HFF-Myc (cell line): Measurements from ENCODE around the gene NTN5.

Source experiments
- DNase-seq: peaks from one replicate; pipeline ENCODE4 v3.0.0-alpha.2; 2011; ENCODE audit warnings: low read depth; ENCODE audit errors: extremely low read depth
- H3K4me3 ChIP-seq: replicated peaks from 2 replicates; pipeline ENCODE4 v1.5.1; 2011; ENCODE audit warnings: low read depth, mild to moderate bottlenecking, control low read depth, low read length
- CTCF ChIP-seq: IDR thresholded peaks from 2 replicates; pipeline ENCODE4 v1.5.1; 2012; ENCODE audit warnings: mild to moderate bottlenecking, low read depth, low read length, control low read depth; ENCODE audit errors: missing control alignments

Gene NTN5

GRCh38 chr19:48616491-48617056 is 56.2 kb downstream of the NTN5 start:
- DNase-seq, result no peak
- no peak for TF ChIP-seq CTCF
- H3K4me3 ChIP-seq, result peak overlapping the region; percentile 90

GRCh38 chr19:48616041-48616436 is 56.8 kb downstream of the NTN5 start:
- TF ChIP-seq CTCF, result no peak
- no peak for DNase-seq
- H3K4me3 ChIP-seq, result peak overlapping the region; percentile 90

GRCh38 chr19:48615231-48616040 is 57.4 kb downstream of the NTN5 start:
- TF ChIP-seq CTCF, result no peak
- H3K4me3 ChIP-seq, result no peak overlapping the region; the same call in 1 of the 2 replicates
- no peak for DNase-seq

DNA sequence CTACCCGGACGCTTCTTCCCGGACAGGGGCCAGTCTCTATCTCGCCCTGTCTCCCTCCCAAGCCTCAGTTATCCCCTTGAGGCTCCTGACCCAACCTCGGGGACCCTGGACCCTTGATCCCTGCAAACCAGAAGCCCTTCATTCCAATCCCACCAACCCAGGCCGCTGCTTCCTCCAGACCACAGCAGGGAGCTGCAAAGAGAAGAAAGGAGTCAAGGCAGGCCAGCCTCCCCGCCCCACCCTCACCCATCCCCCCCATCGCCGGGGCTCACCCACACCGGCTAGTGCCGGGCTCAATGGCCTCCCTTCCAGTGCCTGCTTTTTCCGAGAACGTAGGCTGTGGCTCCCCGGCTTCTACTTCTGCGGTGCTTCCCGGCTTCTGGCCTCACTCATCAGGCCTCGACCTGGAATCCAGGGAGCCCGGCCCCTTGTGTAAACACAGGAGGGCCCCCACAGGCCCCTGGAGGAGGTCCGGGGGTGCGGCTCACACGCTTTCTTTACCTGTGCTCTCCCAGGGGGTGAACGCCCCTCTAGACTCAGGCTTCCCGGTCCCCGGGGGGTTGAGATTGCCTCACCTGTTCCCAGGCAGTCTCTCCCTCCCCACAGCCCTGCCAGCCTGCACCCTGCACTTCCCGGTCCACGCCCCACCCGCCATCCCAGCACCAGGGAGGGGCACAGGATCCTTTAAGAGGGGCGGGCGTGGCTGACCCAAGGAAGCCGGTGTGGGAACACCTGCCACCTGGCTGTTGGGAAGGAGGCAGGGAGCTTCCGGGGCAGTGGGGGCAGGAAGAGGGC is 58.2 kb downstream of the NTN5 start, which contains the start of gene FAM83E:
Gene FAM83E (minus strand): TSS at position 641 of the 795 bp plus-strand sequence. CDS start 1,704 bp downstream, outside the sequence.
- DNase-seq, result no peak
- peak within 1 kb of the TSS; percentile 90; the same call in 1 of the 2 replicates for H3K4me3 ChIP-seq
- TF ChIP-seq CTCF, result no peak

DNA sequence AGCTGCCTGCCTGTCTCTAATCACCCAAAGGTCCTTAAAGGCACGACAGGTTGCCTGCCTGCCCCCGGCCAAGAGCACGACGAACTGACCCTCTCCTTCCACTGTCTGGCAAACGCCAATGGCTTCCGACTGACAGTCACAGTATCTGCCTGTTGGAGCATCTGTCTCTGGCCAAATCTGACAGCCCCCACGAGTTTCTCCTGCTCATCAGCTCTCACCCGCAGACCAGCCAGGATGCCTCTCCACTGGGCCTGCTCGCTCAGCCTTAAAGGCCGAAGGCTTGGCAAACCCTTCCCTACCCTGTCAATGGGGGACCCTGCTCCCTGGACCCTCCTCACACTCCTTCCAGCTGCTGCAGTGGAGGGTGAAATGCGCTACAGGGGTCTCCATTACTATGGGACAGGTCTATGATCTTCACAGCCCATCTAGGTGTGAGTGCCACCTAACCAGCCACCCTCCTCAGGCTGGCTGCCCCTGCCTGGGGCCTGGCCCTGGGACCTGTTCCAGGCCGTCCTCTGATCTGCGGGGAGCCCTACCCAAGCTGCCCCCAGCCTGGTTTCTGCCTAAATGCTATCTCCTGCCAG is 58.9 kb downstream of the NTN5 start:
- no peak for DNase-seq
- no peak overlapping the region for H3K4me3 ChIP-seq
- no peak for TF ChIP-seq CTCF

GRCh38 chr19:48613024-48613851 is 59.6 kb downstream of the NTN5 start:
- no peak overlapping the region for H3K4me3 ChIP-seq
- DNase-seq, result no peak
- no peak for TF ChIP-seq CTCF
